Prostate gland (tissue), 2 donors: Measurements from ENCODE around the gene GRAMD4.

Source experiments
- POLR2A ChIP-seq: fragments of 450-650 bp; IDR thresholded peaks from one replicate; pipeline ENCODE4 v1.6.1; 2016; ENCODE audit warnings: antibody characterized with exemption, mild to moderate bottlenecking
- POLR2AphosphoS5 ChIP-seq: sonication (generic); formaldehyde crosslinking; IDR thresholded peaks from one replicate; pipeline ENCODE4 v1.6.1; 2017; ENCODE audit warnings: antibody characterized with exemption
- TF ChIP-seq, protein P1 (sequence below), 4 experiments: fragments of 200-600 bp in 2 of 4; fragments of 450-650 bp in 2 of 4; sonication (generic) in 2 of 4; IDR thresholded peaks; 1 replicate in 3 of 4; 2 replicates in 1 of 4; pipeline ENCODE4 v1.5.1; 2016 to 2019; ENCODE audit warnings: antibody characterized with exemption in 4 of 4, mild to moderate bottlenecking in 2 of 4, moderate library complexity in 2 of 4

DNA sequence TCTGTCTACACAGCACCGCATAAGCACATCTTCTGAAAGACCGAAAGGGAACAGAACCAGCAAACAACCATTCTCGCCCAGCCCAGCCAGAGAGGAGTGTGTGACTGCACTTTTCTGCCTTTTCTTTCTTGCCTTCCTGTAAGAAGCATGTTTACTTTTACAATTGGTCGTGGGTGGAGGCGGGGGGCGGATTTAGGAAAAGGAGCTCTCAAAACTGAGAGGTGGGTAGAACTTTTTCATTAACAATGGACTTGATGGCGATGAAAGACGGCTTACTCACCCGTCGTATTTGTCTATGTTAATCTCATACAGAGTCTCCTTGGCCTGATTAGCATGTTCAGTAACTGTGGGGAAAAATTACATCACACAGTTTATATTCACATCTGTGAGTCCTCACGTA lies 90.6 kb downstream of the GRAMD4 start:
- TF ChIP-seq POLR2AphosphoS5 (no peak), POLR2A (no peak)
- TF ChIP-seq, protein P1, sequence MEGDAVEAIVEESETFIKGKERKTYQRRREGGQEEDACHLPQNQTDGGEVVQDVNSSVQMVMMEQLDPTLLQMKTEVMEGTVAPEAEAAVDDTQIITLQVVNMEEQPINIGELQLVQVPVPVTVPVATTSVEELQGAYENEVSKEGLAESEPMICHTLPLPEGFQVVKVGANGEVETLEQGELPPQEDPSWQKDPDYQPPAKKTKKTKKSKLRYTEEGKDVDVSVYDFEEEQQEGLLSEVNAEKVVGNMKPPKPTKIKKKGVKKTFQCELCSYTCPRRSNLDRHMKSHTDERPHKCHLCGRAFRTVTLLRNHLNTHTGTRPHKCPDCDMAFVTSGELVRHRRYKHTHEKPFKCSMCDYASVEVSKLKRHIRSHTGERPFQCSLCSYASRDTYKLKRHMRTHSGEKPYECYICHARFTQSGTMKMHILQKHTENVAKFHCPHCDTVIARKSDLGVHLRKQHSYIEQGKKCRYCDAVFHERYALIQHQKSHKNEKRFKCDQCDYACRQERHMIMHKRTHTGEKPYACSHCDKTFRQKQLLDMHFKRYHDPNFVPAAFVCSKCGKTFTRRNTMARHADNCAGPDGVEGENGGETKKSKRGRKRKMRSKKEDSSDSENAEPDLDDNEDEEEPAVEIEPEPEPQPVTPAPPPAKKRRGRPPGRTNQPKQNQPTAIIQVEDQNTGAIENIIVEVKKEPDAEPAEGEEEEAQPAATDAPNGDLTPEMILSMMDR (IDR thresholded peaks at IDR 0.05): no peak
